ENCODE results near the gene CD99. TPM values are rescaled to one million over a fixed set of nuclear protein-coding genes. Genes with fewer than 3 reads are reported as not detected.
A peak's percentile ranks its signal among the peaks of the same experiment; 100 is the strongest.

CD99 gene
- total RNA-seq, 2 donors from 2014 or later, result 148 to 222 TPM

- peak overlapping the region; percentile 69 to 99 for H3K4me3 Mint-ChIP-seq
Observed at GRCh38 chrX:2696698-2697215, 5.7 kb downstream of the CD99 start.

GRCh38 chrX:2697306-2697705 is 6.2 kb downstream of the CD99 start:
- peaks cover 96% of the 10 kb centered on the region for H3K4me1 Mint-ChIP-seq (ENCODE audit: low read depth)
- H3K27ac Mint-ChIP-seq, result peak overlapping the region; percentile 69
- H3K4me3 Mint-ChIP-seq, result peak overlapping the region; percentile 69 to 99
- H3K36me3 Mint-ChIP-seq (ENCODE audit: insufficient read depth in 2 of 2), result peaks cover 21% of the 10 kb centered on the region in 2 donors
- DNase-seq (no peak), ATAC-seq (replicated peaks in 1 of 2) (peak; percentile 1)
- H3K9me3 Mint-ChIP-seq, result peaks cover 6% of the 10 kb centered on the region in 2 donors
- H3K27me3 Mint-ChIP-seq (ENCODE audit: low read depth), result no peaks in the 10 kb centered on the region

More at GRCh38 chrX:2696698-2697215, 5.7 kb downstream of the CD99 start:
- DNase-seq, result peak; percentile 65 to 68
- no peaks in the 10 kb centered on the region for H3K27me3 Mint-ChIP-seq (ENCODE audit: low read depth)
- H3K27ac Mint-ChIP-seq, result peak overlapping the region; percentile 69
- H3K4me1 Mint-ChIP-seq (ENCODE audit: low read depth), result peaks cover 94% of the 10 kb centered on the region
- peaks cover 23% of the 10 kb centered on the region in 2 donors for H3K36me3 Mint-ChIP-seq (ENCODE audit: insufficient read depth in 2 of 2)
- H3K9me3 Mint-ChIP-seq, result peaks cover 6% of the 10 kb centered on the region in 2 donors
- peak; percentile 90 to 93 for ATAC-seq (replicated peaks in 1 of 2)

- peaks cover 17 to 20% of the 10 kb centered on the region in 2 donors for H3K36me3 Mint-ChIP-seq (ENCODE audit: insufficient read depth in 2 of 2)
- peaks cover 96% of the 10 kb centered on the region for H3K4me1 Mint-ChIP-seq (ENCODE audit: low read depth)
- no peak for DNase-seq
- no peak for ATAC-seq (replicated peaks in 1 of 2)
- H3K27ac Mint-ChIP-seq, result peak overlapping the region; percentile 56
- H3K27me3 Mint-ChIP-seq (ENCODE audit: low read depth), result no peaks in the 10 kb centered on the region
- H3K9me3 Mint-ChIP-seq, result peaks cover 6% of the 10 kb centered on the region in 2 donors
- peak overlapping the region; percentile 69 to 99 for H3K4me3 Mint-ChIP-seq
Observed at GRCh38 chrX:2697741-2698299, 6.7 kb downstream of the CD99 start.

- Mint-ChIP-seq H3K27ac (peak overlapping the region; percentile 38), H3K27me3 (ENCODE audit: low read depth) (no peaks in the 10 kb centered on the region), H3K4me3 (peak overlapping the region; percentile 69 to 99), H3K36me3 (ENCODE audit: insufficient read depth in 2 of 2) (peaks cover 14 to 20% of the 10 kb centered on the region in 2 donors), H3K9me3 (peaks cover 6% of the 10 kb centered on the region in 2 donors), H3K4me1 (ENCODE audit: low read depth) (peaks cover 96% of the 10 kb centered on the region)
- ATAC-seq (replicated peaks in 1 of 2), result no peak
- no peak for DNase-seq
Observed at GRCh38 chrX:2698604-2699003, 7.5 kb downstream of the CD99 start.

GRCh38 chrX:2699959-2700358 is 8.9 kb downstream of the CD99 start:
- Mint-ChIP-seq H3K27me3 (ENCODE audit: low read depth) (no peaks in the 10 kb centered on the region), H3K4me1 (ENCODE audit: low read depth) (peaks cover 96% of the 10 kb centered on the region), H3K9me3 (peaks cover 6% of the 10 kb centered on the region in 2 donors), H3K4me3 (no peak overlapping the region), H3K27ac (peak overlapping the region; percentile 25), H3K36me3 (ENCODE audit: insufficient read depth in 2 of 2) (peaks cover 14 to 20% of the 10 kb centered on the region in 2 donors)
- DNase-seq, result no peak
- ATAC-seq (replicated peaks in 1 of 2), result no peak

GRCh38 chrX:2700405-2701320 is 9.6 kb downstream of the CD99 start:
- DNase-seq, result no peak
- Mint-ChIP-seq H3K27ac (no peak overlapping the region), H3K4me3 (peak overlapping the region; percentile 10 to 84), H3K36me3 (ENCODE audit: insufficient read depth in 2 of 2) (peaks cover 14 to 20% of the 10 kb centered on the region in 2 donors), H3K27me3 (ENCODE audit: low read depth) (no peaks in the 10 kb centered on the region), H3K4me1 (ENCODE audit: low read depth) (peaks cover 96% of the 10 kb centered on the region), H3K9me3 (peaks cover 6% of the 10 kb centered on the region in 2 donors)
- ATAC-seq (replicated peaks in 1 of 2), result no peak

GRCh38 chrX:2701600-2701999 is 10.5 kb downstream of the CD99 start:
- Mint-ChIP-seq H3K4me3 (peak overlapping the region; percentile 77 to 84), H3K36me3 (ENCODE audit: insufficient read depth in 2 of 2) (peaks cover 12 to 16% of the 10 kb centered on the region in 2 donors), H3K27me3 (ENCODE audit: low read depth) (no peaks in the 10 kb centered on the region), H3K4me1 (ENCODE audit: low read depth) (peaks cover 91% of the 10 kb centered on the region), H3K27ac (peak overlapping the region; percentile 72), H3K9me3 (peaks cover 6% of the 10 kb centered on the region in 2 donors)
- DNase-seq, result no peak
- ATAC-seq (replicated peaks in 1 of 2), result no peak

- peaks cover 6% of the 10 kb centered on the region in 2 donors for H3K9me3 Mint-ChIP-seq
- peaks cover 90% of the 10 kb centered on the region for H3K4me1 Mint-ChIP-seq (ENCODE audit: low read depth)
- ATAC-seq (replicated peaks in 1 of 2), result no peak
- peaks cover 9 to 11% of the 10 kb centered on the region in 2 donors for H3K36me3 Mint-ChIP-seq (ENCODE audit: insufficient read depth in 2 of 2)
- DNase-seq, result no peak
- no peaks in the 10 kb centered on the region for H3K27me3 Mint-ChIP-seq (ENCODE audit: low read depth)
- no peak overlapping the region for H3K27ac Mint-ChIP-seq
- H3K4me3 Mint-ChIP-seq, result peak overlapping the region; percentile 77 to 84
Observed at GRCh38 chrX:2703991-2704369, 12.9 kb downstream of the CD99 start.

GRCh38 chrX:2705046-2705832 is 14.1 kb downstream of the CD99 start:
- H3K36me3 Mint-ChIP-seq (ENCODE audit: insufficient read depth in 2 of 2), result peaks cover 4 to 8% of the 10 kb centered on the region in 2 donors
- peak overlapping the region; percentile 14 for H3K27ac Mint-ChIP-seq
- H3K9me3 Mint-ChIP-seq, result peaks cover 4 to 5% of the 10 kb centered on the region in 2 donors
- H3K27me3 Mint-ChIP-seq (ENCODE audit: low read depth), result no peaks in the 10 kb centered on the region
- ATAC-seq (replicated peaks in 1 of 2), result no peak
- DNase-seq, result no peak
- peak overlapping the region; percentile 63 to 77 for H3K4me3 Mint-ChIP-seq
- H3K4me1 Mint-ChIP-seq (ENCODE audit: low read depth), result peaks cover 94% of the 10 kb centered on the region

- H3K4me1 Mint-ChIP-seq (ENCODE audit: low read depth), result peaks cover 81% of the 10 kb centered on the region
Observed at GRCh38 chrX:2707334-2707760, 16.3 kb downstream of the CD99 start.

GRCh38 chrX:2708021-2708420 is 16.9 kb downstream of the CD99 start:
- Mint-ChIP-seq H3K36me3 (ENCODE audit: insufficient read depth in 2 of 2) (peaks cover 4% of the 10 kb centered on the region in 2 donors), H3K9me3 (no peaks in the 10 kb centered on the region)

More at GRCh38 chrX:2707334-2707760, 16.3 kb downstream of the CD99 start:
- Mint-ChIP-seq H3K4me3 (peak overlapping the region; percentile 75 to 79), H3K36me3 (ENCODE audit: insufficient read depth in 2 of 2) (peaks cover 4% of the 10 kb centered on the region in 2 donors), H3K9me3 (no peaks in the 10 kb centered on the region), H3K27me3 (ENCODE audit: low read depth) (no peaks in the 10 kb centered on the region), H3K27ac (peak overlapping the region; percentile 85)
- peak; percentile 78 to 83 for DNase-seq
- peak; percentile 76 to 77 for ATAC-seq (replicated peaks in 1 of 2)

GRCh38 chrX:2708592-2709188 is 17.6 kb downstream of the CD99 start:
- H3K27ac Mint-ChIP-seq, result peak overlapping the region; percentile 85
- no peaks in the 10 kb centered on the region for H3K9me3 Mint-ChIP-seq
- no peaks in the 10 kb centered on the region for H3K27me3 Mint-ChIP-seq (ENCODE audit: low read depth)
- H3K4me3 Mint-ChIP-seq, result peak overlapping the region; percentile 75 to 79
- no peak for DNase-seq
- H3K36me3 Mint-ChIP-seq (ENCODE audit: insufficient read depth in 2 of 2), result peaks cover 2 to 4% of the 10 kb centered on the region in 2 donors
- no peak for ATAC-seq (replicated peaks in 1 of 2)
- H3K4me1 Mint-ChIP-seq (ENCODE audit: low read depth), result peaks cover 68% of the 10 kb centered on the region

More at GRCh38 chrX:2708021-2708420, 16.9 kb downstream of the CD99 start:
- Mint-ChIP-seq H3K4me3 (peak overlapping the region; percentile 75 to 79), H3K27ac (peak overlapping the region; percentile 85), H3K4me1 (ENCODE audit: low read depth) (peaks cover 75% of the 10 kb centered on the region), H3K27me3 (ENCODE audit: low read depth) (no peaks in the 10 kb centered on the region)
- ATAC-seq (replicated peaks in 1 of 2), result peak; percentile 6 to 16
- DNase-seq, result no peak
